Hepatocyte (in vitro differentiated cells): Measurements from ENCODE around the gene HRK. TPM values are rescaled to one million over a fixed set of nuclear protein-coding genes. Genes with fewer than 3 reads are reported as not detected.
"Not testable (repeated sequence)": the region's sequence is repeated elsewhere in the genome, so short reads cannot be mapped to it uniquely, and the experiment has no call there.

ENCODE experiments used
- DNase-seq: peaks from one replicate; pipeline ENCODE4 v3.0.0-alpha.2; 2016; ENCODE audit warnings: low spot score
- H2AFZ ChIP-seq: fragments of 200-600 bp; sonication (generic); 2 replicates; pipeline ENCODE4 v1.6.0; 2016; ENCODE audit warnings: antibody characterized with exemption, mild to moderate bottlenecking
- H3K27ac ChIP-seq: fragments of 200-600 bp; sonication (generic); 2 replicates; pipeline ENCODE4 v1.5.1; 2016; ENCODE audit warnings: mild to moderate bottlenecking
- H3K27me3 ChIP-seq: fragments of 200-600 bp; sonication (generic); 2 replicates; pipeline ENCODE4 v1.6.1; 2016
- H3K36me3 ChIP-seq: fragments of 200-600 bp; sonication (generic); replicated peaks from 2 replicates; pipeline ENCODE4 v1.5.1; 2016; ENCODE audit warnings: low read depth; ENCODE audit not compliant: insufficient read depth
- H3K4me1 ChIP-seq: fragments of 200-600 bp; sonication (generic); 2 replicates; pipeline ENCODE4 v1.5.1; 2016; ENCODE audit warnings: mild to moderate bottlenecking, moderate library complexity; ENCODE audit not compliant: insufficient read depth
- H3K4me2 ChIP-seq: fragments of 200-600 bp; sonication (generic); 2 replicates; pipeline ENCODE4 v1.6.0; 2016
- H3K4me3 ChIP-seq: fragments of 200-600 bp; sonication (generic); 2 replicates; pipeline ENCODE4 v1.5.1; 2016; ENCODE audit warnings: mild to moderate bottlenecking
- H3K79me2 ChIP-seq: fragments of 200-600 bp; sonication (generic); 2 replicates; pipeline ENCODE4 v1.6.0; 2017; ENCODE audit warnings: mild to moderate bottlenecking
- H3K9me2 ChIP-seq: fragments of 200-600 bp; sonication (generic); replicated peaks from 2 replicates; pipeline ENCODE4 v1.6.0; 2017; ENCODE audit warnings: mild to moderate bottlenecking; ENCODE audit not compliant: insufficient read depth
- H3K9me3 ChIP-seq: fragments of 200-600 bp; sonication (generic); 2 replicates; pipeline ENCODE4 v1.5.1; 2016; ENCODE audit warnings: low read depth, mild to moderate bottlenecking
- H4K20me1 ChIP-seq: fragments of 200-600 bp; sonication (generic); 2 replicates; pipeline ENCODE4 v1.6.0; 2016; ENCODE audit warnings: mild to moderate bottlenecking; ENCODE audit not compliant: insufficient read depth, poor library complexity, severe bottlenecking
- EZH2 ChIP-seq: fragments of 200-600 bp; sonication (generic); IDR thresholded peaks from 2 replicates; pipeline ENCODE4 v1.6.1; 2016; ENCODE audit warnings: antibody characterized with exemption, mild to moderate bottlenecking, borderline replicate concordance
- EZH2phosphoT487 ChIP-seq: fragments of 200-600 bp; sonication (generic); IDR thresholded peaks from one replicate; pipeline ENCODE4 v1.6.1; 2018; ENCODE audit warnings: antibody characterized with exemption, mild to moderate bottlenecking, low read depth, moderate library complexity; ENCODE audit not compliant: unreplicated experiment, severe bottlenecking
- WGBS: methylation state at CpG from one replicate; pipeline ENCODE4 v1.1.6; 2016; ENCODE audit warnings: low lambda C conversion rate; ENCODE audit errors: missing lambda C conversion rate; 5-methylcytosine and 5-hydroxymethylcytosine counted together
- polyA plus RNA-seq: library from polyadenylated mRNA; unstranded; fragments of >200 nt; fragmentation: Nextera tagmentation; extraction: Ambion mirVana; gene quantifications from 2 replicates; pipeline ENCODE4 v1.2.1, GENCODE V29; 2016
- total RNA-seq: library from RNA; depleted of rRNA; stranded (reverse); fragments of >200 nt; gene quantifications from 2 replicates; pipeline ENCODE4 v1.2.3, GENCODE V29; 2014
- TF ChIP-seq, protein P1 (sequence below): fragments of 200-600 bp; sonication (generic); IDR thresholded peaks from 2 replicates; pipeline ENCODE4 v1.5.1; 2016; ENCODE audit warnings: antibody characterized with exemption, mild to moderate bottlenecking; ENCODE audit not compliant: poor library complexity

The HRK gene
- total and polyA plus RNA-seq, 2 experiments from 2014 or later, result 0.18 TPM; not detected in 1

- DNase-seq, result no peak
- Histone ChIP-seq H4K20me1 (no peaks in the 10 kb centered on the region), H3K4me2 (peak overlapping the region; percentile 67), H3K79me2 (no peaks in the 10 kb centered on the region), H3K36me3 (no peaks in the 10 kb centered on the region), H3K4me1 (peaks cover 6% of the 10 kb centered on the region), H3K9me3 (no peaks in the 10 kb centered on the region), H3K4me3 (no peak overlapping the region), H3K27ac (no peak overlapping the region), H3K27me3 (no peaks in the 10 kb centered on the region), H3K9me2 (no peaks in the 10 kb centered on the region), H2AFZ (no peak overlapping the region)
- WGBS, result 90% methylated on average over 10 of the region's 10 CpGs
- no peak for TF ChIP-seq EZH2phosphoT487
Measured at GRCh38 chr12:116820064-116820656, 61.1 kb downstream of the HRK start.

DNA sequence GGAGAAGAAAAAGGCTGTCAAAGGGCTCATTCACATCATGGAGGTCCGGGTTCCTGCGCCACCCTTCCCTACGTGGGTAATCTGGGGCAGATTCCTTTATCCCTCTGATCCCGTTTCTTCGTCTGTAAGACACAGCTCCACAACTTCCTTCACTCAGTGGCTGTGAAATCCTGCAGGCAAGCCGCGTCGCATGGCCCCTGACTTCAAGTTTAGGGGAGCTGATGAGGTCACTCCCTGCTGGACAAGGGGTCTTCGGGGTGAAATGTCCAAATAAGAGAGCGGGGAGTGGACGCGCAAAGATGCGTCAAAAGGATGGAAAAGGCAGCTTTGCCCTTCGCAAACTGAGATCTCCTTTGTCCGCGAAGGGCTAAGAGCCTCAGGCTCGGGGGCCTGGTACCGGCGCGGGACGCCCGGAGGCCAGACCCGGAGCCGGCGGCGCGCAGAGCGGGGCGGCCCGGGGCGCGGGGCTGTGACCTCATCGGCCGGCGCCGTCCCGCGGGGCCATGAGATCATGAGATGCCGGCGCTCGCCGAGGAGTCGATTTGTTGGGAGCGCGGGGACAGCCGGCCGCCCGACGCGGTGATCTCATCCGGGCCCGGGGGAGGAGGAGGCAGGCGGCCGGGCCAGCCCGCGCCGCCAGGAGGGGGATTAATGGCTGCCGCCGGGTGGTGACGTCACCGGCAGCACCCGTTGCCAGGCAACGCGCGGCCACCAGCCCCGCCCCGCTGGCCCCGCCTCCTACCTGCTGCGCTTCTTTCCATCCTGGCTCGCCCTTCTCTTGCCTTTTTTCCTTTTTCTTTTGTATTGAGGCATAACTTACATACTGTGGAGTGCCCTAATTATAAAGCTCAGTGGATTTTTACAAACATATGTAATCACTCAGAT is 62.1 kb downstream of the HRK start:
- Histone ChIP-seq H3K79me2 (no peaks in the 10 kb centered on the region), H3K27ac (peak overlapping the region; percentile 99), H3K4me3 (peak overlapping the region; percentile 91), H3K9me2 (no peaks in the 10 kb centered on the region), H3K27me3 (no peaks in the 10 kb centered on the region), H4K20me1 (no peaks in the 10 kb centered on the region), H3K9me3 (no peaks in the 10 kb centered on the region), H3K4me2 (peak overlapping the region; percentile 86), H3K4me1 (peaks cover 6% of the 10 kb centered on the region), H3K36me3 (no peaks in the 10 kb centered on the region), H2AFZ (peak overlapping the region; percentile 98)
- TF ChIP-seq EZH2phosphoT487 (no peak), EZH2 (no peak)
- TF ChIP-seq, protein P1, sequence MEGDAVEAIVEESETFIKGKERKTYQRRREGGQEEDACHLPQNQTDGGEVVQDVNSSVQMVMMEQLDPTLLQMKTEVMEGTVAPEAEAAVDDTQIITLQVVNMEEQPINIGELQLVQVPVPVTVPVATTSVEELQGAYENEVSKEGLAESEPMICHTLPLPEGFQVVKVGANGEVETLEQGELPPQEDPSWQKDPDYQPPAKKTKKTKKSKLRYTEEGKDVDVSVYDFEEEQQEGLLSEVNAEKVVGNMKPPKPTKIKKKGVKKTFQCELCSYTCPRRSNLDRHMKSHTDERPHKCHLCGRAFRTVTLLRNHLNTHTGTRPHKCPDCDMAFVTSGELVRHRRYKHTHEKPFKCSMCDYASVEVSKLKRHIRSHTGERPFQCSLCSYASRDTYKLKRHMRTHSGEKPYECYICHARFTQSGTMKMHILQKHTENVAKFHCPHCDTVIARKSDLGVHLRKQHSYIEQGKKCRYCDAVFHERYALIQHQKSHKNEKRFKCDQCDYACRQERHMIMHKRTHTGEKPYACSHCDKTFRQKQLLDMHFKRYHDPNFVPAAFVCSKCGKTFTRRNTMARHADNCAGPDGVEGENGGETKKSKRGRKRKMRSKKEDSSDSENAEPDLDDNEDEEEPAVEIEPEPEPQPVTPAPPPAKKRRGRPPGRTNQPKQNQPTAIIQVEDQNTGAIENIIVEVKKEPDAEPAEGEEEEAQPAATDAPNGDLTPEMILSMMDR, result no peak
- WGBS, result 2% methylated on average over 50 of the region's 70 CpGs
- DNase-seq, result peak; percentile 97

GRCh38 chr12:116818341-116818856 is 62.8 kb downstream of the HRK start:
- 69% methylated on average over 11 of the region's 11 CpGs for WGBS
- H3K27me3 ChIP-seq, result no peaks in the 10 kb centered on the region

DNA sequence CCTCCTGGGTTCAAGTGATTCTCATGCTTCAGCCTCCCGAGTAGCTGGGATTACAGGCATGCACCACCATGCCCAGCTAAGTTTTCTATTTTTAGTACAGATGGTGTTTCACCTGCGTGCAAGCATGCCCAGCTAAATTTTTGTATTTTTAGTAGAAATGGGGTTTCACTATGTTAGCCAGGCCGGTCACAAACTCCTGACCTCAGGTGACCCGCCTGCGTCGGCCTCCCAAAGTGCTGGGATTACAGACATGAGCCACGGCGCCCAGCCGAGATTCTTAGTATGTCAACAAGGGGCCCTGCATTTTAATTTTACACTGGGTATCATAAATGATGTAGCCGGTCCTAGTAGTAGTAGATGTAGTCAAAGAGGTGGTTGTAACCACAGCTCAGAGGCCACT is 66.5 kb downstream of the HRK start:
- H3K4me2 ChIP-seq, H3K9me2 ChIP-seq, H3K9me3 ChIP-seq, H3K4me3 ChIP-seq, H3K27me3 ChIP-seq, H3K36me3 ChIP-seq, H3K4me1 ChIP-seq, H3K79me2 ChIP-seq, DNase-seq, H3K27ac ChIP-seq, H2AFZ ChIP-seq, H4K20me1 ChIP-seq: not testable (repeated sequence)
- whole genome bisulfite sequencing, result 93% methylated on average over 10 of the region's 10 CpGs

More at GRCh38 chr12:116818341-116818856, 62.8 kb downstream of the HRK start:
- H3K9me3 ChIP-seq, result no peaks in the 10 kb centered on the region
- H3K9me2 ChIP-seq, result no peaks in the 10 kb centered on the region
- peaks cover 6% of the 10 kb centered on the region for H3K4me1 ChIP-seq
- peak overlapping the region; percentile 86 for H3K4me2 ChIP-seq
- H2AFZ ChIP-seq, result peak overlapping the region; percentile 98
- H4K20me1 ChIP-seq, result no peaks in the 10 kb centered on the region
- no peak for TF ChIP-seq EZH2phosphoT487
- TF ChIP-seq EZH2, result no peak
- TF ChIP-seq, protein P1, result no peak
- peak overlapping the region; percentile 99 for H3K27ac ChIP-seq
- DNase-seq, result no peak
- no peaks in the 10 kb centered on the region for H3K36me3 ChIP-seq
- H3K79me2 ChIP-seq, result no peaks in the 10 kb centered on the region
- peak overlapping the region; percentile 91 for H3K4me3 ChIP-seq
